ENCODE results near the gene COL5A2.
A peak's percentile ranks its signal among the peaks of the same experiment; 100 is the strongest.

The COL5A2 gene

GRCh38 chr2:189179570-189179950, at the start of gene COL5A2:
TSS of gene COL5A2 (minus strand) at chr2:189179761. CDS start at chr2:189179604, 157 bp downstream.
- no peak for DNase-seq

- DNase-seq: no peak
Measured at GRCh38 chr2:189226017-189226416, 46.5 kb upstream of the COL5A2 start.

GRCh38 chr2:189225032-189225431, 45.5 kb upstream of the COL5A2 start:
- no peak for DNase-seq

- DNase-seq: no peak
Measured at GRCh38 chr2:189222468-189223105, 43.0 kb upstream of the COL5A2 start.

GRCh38 chr2:189221811-189222467, 42.4 kb upstream of the COL5A2 start:
- peak in 1 of 2 experiments; percentile 8 for DNase-seq

- DNase-seq: no peak
Measured at GRCh38 chr2:189218236-189218635, 38.7 kb upstream of the COL5A2 start.

GRCh38 chr2:189217541-189217940, 38.0 kb upstream of the COL5A2 start:
- DNase-seq: no peak

- DNase-seq: no peak
Measured at GRCh38 chr2:189217051-189217450, 37.5 kb upstream of the COL5A2 start.

GRCh38 chr2:189214484-189214883, 34.9 kb upstream of the COL5A2 start:
- DNase-seq: no peak

- DNase-seq: no peak
Measured at GRCh38 chr2:189213250-189213649, 33.7 kb upstream of the COL5A2 start.

- peak; percentile 30 to 84 for DNase-seq
Measured at GRCh38 chr2:189210250-189211087, 30.9 kb upstream of the COL5A2 start.

GRCh38 chr2:189208254-189208653, 28.7 kb upstream of the COL5A2 start:
- no peak for DNase-seq

- peak in 1 of 2 experiments; percentile 36 for DNase-seq
Measured at GRCh38 chr2:189204322-189204941, 24.9 kb upstream of the COL5A2 start.

GRCh38 chr2:189203177-189203799, 23.7 kb upstream of the COL5A2 start:
- DNase-seq: no peak

- no peak for DNase-seq
Measured at GRCh38 chr2:189199797-189200196, 20.2 kb upstream of the COL5A2 start.

GRCh38 chr2:189192766-189193165, 13.2 kb upstream of the COL5A2 start:
- DNase-seq: no peak

GRCh38 chr2:189191766-189192165, 12.2 kb upstream of the COL5A2 start:
- DNase-seq: no peak

GRCh38 chr2:189190685-189191084, 11.1 kb upstream of the COL5A2 start:
- DNase-seq: no peak

- no peak for DNase-seq
Measured at GRCh38 chr2:189188115-189188805, 8.7 kb upstream of the COL5A2 start.

- DNase-seq: no peak
Measured at GRCh38 chr2:189183170-189183569, 3.6 kb upstream of the COL5A2 start.

- no peak for DNase-seq
Measured at GRCh38 chr2:189181706-189182105, 2.1 kb upstream of the COL5A2 start.
